ENCODE measurements around the gene CYP2B6.

Gene CYP2B6

GRCh38 chr19:41009700-41010235, 18.7 kb downstream of the CYP2B6 start:
- Histone ChIP-seq H4K20me1 (ENCODE audit: insufficient read depth, low read length) (no peaks in the 10 kb centered on the region), H3K79me2 (ENCODE audit: insufficient read depth, low read length) (no peaks in the 10 kb centered on the region), H3K4me2 (ENCODE audit: insufficient read depth, low read length) (no peak overlapping the region), H3K4me1 (ENCODE audit: insufficient read depth, low read length) (no peaks in the 10 kb centered on the region), H2AFZ (ENCODE audit: low read depth, low read length) (no peak overlapping the region), H3K36me3 (ENCODE audit: insufficient read depth, low read length) (no peaks in the 10 kb centered on the region), H3K9me3 (ENCODE audit: insufficient read depth, low read length, severe bottlenecking) (no peaks in the 10 kb centered on the region), H3K27me3 (ENCODE audit: insufficient read depth, low read length, poor library complexity) (peaks cover 4% of the 10 kb centered on the region), H3K9ac (ENCODE audit: low read depth, low read length) (no peak overlapping the region), H3K27ac (ENCODE audit: low read length) (no peak overlapping the region), H3K4me3 (ENCODE audit: low read depth in 1 of 2, low read length in 2 of 2) (no peak overlapping the region)
- TF ChIP-seq EZH2 (IDR thresholded peaks at IDR 0.05; ENCODE audit: borderline replicate concordance, low read depth, low read length, severe bottlenecking) (no peak), CTCF (IDR thresholded peaks at IDR 0.05; ENCODE audit: borderline replicate concordance, extremely low read depth, low read length, poor library complexity, severe bottlenecking) (no peak)
- ATAC-seq (ENCODE audit: insufficient read depth, low read depth) (no peak), DNase-seq (no peak)

GRCh38 chr19:41013359-41013758, 22.3 kb downstream of the CYP2B6 start:
- DNase-seq (no peak), ATAC-seq (ENCODE audit: insufficient read depth, low read depth) (no peak)
- no peak overlapping the region for H3K9ac ChIP-seq (ENCODE audit: low read depth, low read length)
- H3K79me2 ChIP-seq (ENCODE audit: insufficient read depth, low read length): no peaks in the 10 kb centered on the region
- H3K27ac ChIP-seq (ENCODE audit: low read length): no peak overlapping the region
- TF ChIP-seq EZH2 (IDR thresholded peaks at IDR 0.05; ENCODE audit: borderline replicate concordance, low read depth, low read length, severe bottlenecking) (no peak), CTCF (IDR thresholded peaks at IDR 0.05; ENCODE audit: borderline replicate concordance, extremely low read depth, low read length, poor library complexity, severe bottlenecking) (no peak)
- H3K4me2 ChIP-seq (ENCODE audit: insufficient read depth, low read length): no peak overlapping the region
- H3K9me3 ChIP-seq (ENCODE audit: insufficient read depth, low read length, severe bottlenecking): no peaks in the 10 kb centered on the region
- no peaks in the 10 kb centered on the region for H3K4me1 ChIP-seq (ENCODE audit: insufficient read depth, low read length)
- H3K27me3 ChIP-seq (ENCODE audit: insufficient read depth, low read length, poor library complexity): peaks cover 8% of the 10 kb centered on the region
- H2AFZ ChIP-seq (ENCODE audit: low read depth, low read length): no peak overlapping the region
- no peaks in the 10 kb centered on the region for H3K36me3 ChIP-seq (ENCODE audit: insufficient read depth, low read length)
- no peaks in the 10 kb centered on the region for H4K20me1 ChIP-seq (ENCODE audit: insufficient read depth, low read length)
- no peak overlapping the region for H3K4me3 ChIP-seq (ENCODE audit: low read depth in 1 of 2, low read length in 2 of 2)

- H3K4me3 ChIP-seq (ENCODE audit: low read depth in 1 of 2, low read length in 2 of 2): no peak overlapping the region
- no peak for ATAC-seq (ENCODE audit: insufficient read depth, low read depth)
- no peaks in the 10 kb centered on the region for H3K9me3 ChIP-seq (ENCODE audit: insufficient read depth, low read length, severe bottlenecking)
- no peak for DNase-seq
- TF ChIP-seq CTCF (IDR thresholded peaks at IDR 0.05; ENCODE audit: borderline replicate concordance, extremely low read depth, low read length, poor library complexity, severe bottlenecking): no peak
- TF ChIP-seq EZH2 (IDR thresholded peaks at IDR 0.05; ENCODE audit: borderline replicate concordance, low read depth, low read length, severe bottlenecking): no peak
- H3K79me2 ChIP-seq (ENCODE audit: insufficient read depth, low read length): no peaks in the 10 kb centered on the region
- H3K27ac ChIP-seq (ENCODE audit: low read length): no peak overlapping the region
- H3K36me3 ChIP-seq (ENCODE audit: insufficient read depth, low read length): no peaks in the 10 kb centered on the region
- no peak overlapping the region for H3K4me2 ChIP-seq (ENCODE audit: insufficient read depth, low read length)
- H4K20me1 ChIP-seq (ENCODE audit: insufficient read depth, low read length): no peaks in the 10 kb centered on the region
- no peak overlapping the region for H3K9ac ChIP-seq (ENCODE audit: low read depth, low read length)
- peaks cover 8% of the 10 kb centered on the region for H3K27me3 ChIP-seq (ENCODE audit: insufficient read depth, low read length, poor library complexity)
- no peaks in the 10 kb centered on the region for H3K4me1 ChIP-seq (ENCODE audit: insufficient read depth, low read length)
- H2AFZ ChIP-seq (ENCODE audit: low read depth, low read length): no peak overlapping the region
Observed at GRCh38 chr19:41014643-41015042, 23.6 kb downstream of the CYP2B6 start.
